ENCODE measurements around the gene PMFBP1.

DNA sequence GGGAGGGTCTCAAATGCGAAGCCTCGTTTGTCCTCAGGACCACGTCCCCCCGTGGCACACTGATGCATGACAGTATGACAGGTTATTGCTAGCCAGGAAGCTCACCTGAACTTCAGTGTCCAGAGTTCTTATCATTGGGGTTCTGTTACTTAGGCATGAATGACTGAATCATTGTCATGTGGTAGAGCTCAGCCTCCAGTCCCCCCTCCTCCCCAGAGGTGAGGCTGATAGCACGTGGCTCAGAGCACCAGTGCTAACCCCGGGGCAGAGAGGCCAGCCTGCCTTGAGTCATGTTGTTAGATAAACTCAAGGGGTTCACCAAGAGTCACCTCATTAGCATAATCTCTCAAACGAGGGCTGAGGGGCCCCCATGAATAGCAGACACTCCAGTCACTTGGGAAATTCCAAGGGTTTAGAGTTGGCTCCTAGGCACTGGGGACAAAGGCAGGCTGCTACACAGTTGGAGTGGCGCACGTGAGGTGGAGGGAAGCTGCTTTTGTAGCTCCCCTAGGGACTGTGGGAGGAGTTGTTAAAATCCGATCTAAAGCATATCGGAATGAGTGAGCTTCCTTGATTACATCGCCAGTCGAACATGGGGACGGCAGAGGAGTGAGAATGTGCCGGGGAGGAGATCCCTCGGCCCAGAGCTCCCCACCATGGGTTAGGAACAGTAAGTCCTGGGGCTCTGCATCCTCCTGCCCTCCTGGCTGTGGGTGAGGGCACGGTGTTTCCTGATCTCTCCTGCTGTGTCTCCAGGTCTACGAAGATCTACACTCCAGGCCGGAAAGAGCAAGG lies 60.1 kb downstream of the PMFBP1 start:
- TF ChIP-seq, protein P1, sequence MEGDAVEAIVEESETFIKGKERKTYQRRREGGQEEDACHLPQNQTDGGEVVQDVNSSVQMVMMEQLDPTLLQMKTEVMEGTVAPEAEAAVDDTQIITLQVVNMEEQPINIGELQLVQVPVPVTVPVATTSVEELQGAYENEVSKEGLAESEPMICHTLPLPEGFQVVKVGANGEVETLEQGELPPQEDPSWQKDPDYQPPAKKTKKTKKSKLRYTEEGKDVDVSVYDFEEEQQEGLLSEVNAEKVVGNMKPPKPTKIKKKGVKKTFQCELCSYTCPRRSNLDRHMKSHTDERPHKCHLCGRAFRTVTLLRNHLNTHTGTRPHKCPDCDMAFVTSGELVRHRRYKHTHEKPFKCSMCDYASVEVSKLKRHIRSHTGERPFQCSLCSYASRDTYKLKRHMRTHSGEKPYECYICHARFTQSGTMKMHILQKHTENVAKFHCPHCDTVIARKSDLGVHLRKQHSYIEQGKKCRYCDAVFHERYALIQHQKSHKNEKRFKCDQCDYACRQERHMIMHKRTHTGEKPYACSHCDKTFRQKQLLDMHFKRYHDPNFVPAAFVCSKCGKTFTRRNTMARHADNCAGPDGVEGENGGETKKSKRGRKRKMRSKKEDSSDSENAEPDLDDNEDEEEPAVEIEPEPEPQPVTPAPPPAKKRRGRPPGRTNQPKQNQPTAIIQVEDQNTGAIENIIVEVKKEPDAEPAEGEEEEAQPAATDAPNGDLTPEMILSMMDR (IDR thresholded peaks at IDR 0.05 in 4 of 5, conservative IDR thresholded peaks at IDR 0.05 in 1 of 5) = no peak
- TF ChIP-seq POLR2A (IDR thresholded peaks at IDR 0.05) = no peak
